OCI-LY3 (cell line): ENCODE measurements around the gene OR52H1.

Source experiments
- H2AFZ ChIP-seq: fragments of 200-600, 300-600 bp; shearing (Covaris generic); 2 replicates; pipeline ENCODE4 v1.6.0; 2014; ENCODE audit warnings: antibody characterized with exemption, low read depth, low read length
- H3K27ac ChIP-seq: fragments of 200-600, 300-600 bp; sonication (generic); 2 replicates; pipeline ENCODE4 v1.5.1; 2014; ENCODE audit warnings: mild to moderate bottlenecking, low read length, moderate library complexity, mixed read lengths
- H3K27me3 ChIP-seq: fragments of 200-600, 300-600 bp; sonication (generic); 2 replicates; pipeline ENCODE4 v1.6.1; 2014; ENCODE audit warnings: low read depth, low read length, mixed read lengths
- H3K36me3 ChIP-seq: fragments of 200-600, 300-600 bp; sonication (generic); replicated peaks from 2 replicates; pipeline ENCODE3; 2014; ENCODE audit warnings: low read depth, low read length, mixed read lengths
- H3K4me1 ChIP-seq: fragments of 300-600, 200-600 bp; sonication (generic); 2 replicates; pipeline ENCODE4 v1.6.1; 2014; ENCODE audit warnings: low read length, mixed read lengths
- H3K4me2 ChIP-seq: fragments of 200-600, 300-600 bp; sonication (generic); 2 replicates; pipeline ENCODE4 v1.6.1; 2014; ENCODE audit warnings: low read length, mixed read lengths
- H3K4me3 ChIP-seq: fragments of 300-600, 200-600 bp; sonication (generic); 2 replicates; pipeline ENCODE4 v1.5.1; 2014; ENCODE audit warnings: antibody characterized with exemption, mild to moderate bottlenecking, low read length, moderate library complexity
- H3K79me2 ChIP-seq: fragments of 300-600, 200-600 bp; shearing (Covaris generic); 2 replicates; pipeline ENCODE4 v1.6.1; 2014; ENCODE audit warnings: mild to moderate bottlenecking, low read length, mixed read lengths
- H3K9ac ChIP-seq: fragments of 300-600, 200-600 bp; shearing (Covaris generic); 2 replicates; pipeline ENCODE4 v1.6.0; 2014; ENCODE audit warnings: mild to moderate bottlenecking, low read length, moderate library complexity
- H3K9me3 ChIP-seq: fragments of 200-600, 300-600 bp; shearing (Covaris generic); 2 replicates; pipeline ENCODE4 v1.6.1; 2014; ENCODE audit warnings: low read length, mixed read lengths; ENCODE audit not compliant: insufficient read depth
- H4K20me1 ChIP-seq: fragments of 200-600, 300-600 bp; sonication (generic); 2 replicates; pipeline ENCODE4 v1.6.1; 2016; ENCODE audit warnings: low read length, mixed read lengths; ENCODE audit not compliant: insufficient read depth
- CTCF ChIP-seq: fragments of 200-600, 300-600 bp; sonication (generic); IDR thresholded peaks from 2 replicates; pipeline ENCODE4 v1.5.1; 2014; ENCODE audit warnings: antibody characterized with exemption, low read length, low read depth
- EZH2phosphoT487 ChIP-seq: fragments of 200-600 bp; shearing (Covaris generic); IDR thresholded peaks from 2 replicates; pipeline ENCODE4 v1.6.1; 2018; ENCODE audit warnings: antibody characterized with exemption, mixed run types, low read depth

The OR52H1 gene

GRCh38 chr11:5536482-5536881, 11.9 kb downstream of the OR52H1 start:
- no peaks in the 10 kb centered on the region for H3K4me1 ChIP-seq
- H3K36me3 ChIP-seq, result no peaks in the 10 kb centered on the region
- no peak overlapping the region for H2AFZ ChIP-seq
- no peak overlapping the region for H3K4me2 ChIP-seq
- H3K4me3 ChIP-seq, result no peak overlapping the region
- peaks cover 13% of the 10 kb centered on the region; the same call in 1 of the 2 replicates for H3K27me3 ChIP-seq
- H3K27ac ChIP-seq, result no peak overlapping the region
- no peak overlapping the region for H3K9ac ChIP-seq
- TF ChIP-seq CTCF, result no peak
- no peak for TF ChIP-seq EZH2phosphoT487
- no peaks in the 10 kb centered on the region for H3K79me2 ChIP-seq
- H4K20me1 ChIP-seq, result no peaks in the 10 kb centered on the region
- H3K9me3 ChIP-seq, result no peaks in the 10 kb centered on the region

- TF ChIP-seq CTCF, result no peak
- no peak for TF ChIP-seq EZH2phosphoT487
- no peaks in the 10 kb centered on the region for H3K79me2 ChIP-seq
- H4K20me1 ChIP-seq, result no peaks in the 10 kb centered on the region
- no peak overlapping the region for H2AFZ ChIP-seq
- no peak overlapping the region for H3K27ac ChIP-seq
- H3K9ac ChIP-seq, result no peak overlapping the region
- no peaks in the 10 kb centered on the region for H3K4me1 ChIP-seq
- H3K36me3 ChIP-seq, result no peaks in the 10 kb centered on the region
- no peak overlapping the region for H3K4me3 ChIP-seq
- no peaks in the 10 kb centered on the region for H3K9me3 ChIP-seq
- H3K27me3 ChIP-seq, result peaks cover 13% of the 10 kb centered on the region; the same call in 1 of the 2 replicates
- no peak overlapping the region for H3K4me2 ChIP-seq
Measured at GRCh38 chr11:5534046-5534445, 14.3 kb downstream of the OR52H1 start.

GRCh38 chr11:5531053-5531831, 17.1 kb downstream of the OR52H1 start:
- H3K4me2 ChIP-seq, result no peak overlapping the region
- H3K9me3 ChIP-seq, result no peaks in the 10 kb centered on the region
- no peaks in the 10 kb centered on the region for H4K20me1 ChIP-seq
- H3K36me3 ChIP-seq, result no peaks in the 10 kb centered on the region
- no peak overlapping the region for H3K27ac ChIP-seq
- H2AFZ ChIP-seq, result no peak overlapping the region
- no peaks in the 10 kb centered on the region for H3K79me2 ChIP-seq
- no peak for TF ChIP-seq EZH2phosphoT487
- H3K4me1 ChIP-seq, result no peaks in the 10 kb centered on the region
- peaks cover 14% of the 10 kb centered on the region; the same call in 1 of the 2 replicates for H3K27me3 ChIP-seq
- no peak overlapping the region for H3K4me3 ChIP-seq
- H3K9ac ChIP-seq, result no peak overlapping the region

GRCh38 chr11:5528495-5528894, 19.8 kb downstream of the OR52H1 start:
- Histone ChIP-seq H3K4me1 (no peaks in the 10 kb centered on the region), H3K4me2 (no peak overlapping the region), H2AFZ (no peak overlapping the region), H3K9ac (no peak overlapping the region), H3K27ac (no peak overlapping the region), H3K9me3 (no peaks in the 10 kb centered on the region), H3K4me3 (no peak overlapping the region), H4K20me1 (no peaks in the 10 kb centered on the region), H3K79me2 (no peaks in the 10 kb centered on the region), H3K36me3 (no peaks in the 10 kb centered on the region), H3K27me3 (peaks cover 7% of the 10 kb centered on the region; the same call in 1 of the 2 replicates)
- TF ChIP-seq EZH2phosphoT487, result no peak
- TF ChIP-seq CTCF, result no peak
